ENCODE measurements around the gene CYTH3. TPM values are rescaled to one million over a fixed set of nuclear protein-coding genes. Genes with fewer than 3 reads are reported as not detected.

CYTH3 gene
- total RNA-seq, 1 experiment from 2014 or later: 73.4 TPM

DNA sequence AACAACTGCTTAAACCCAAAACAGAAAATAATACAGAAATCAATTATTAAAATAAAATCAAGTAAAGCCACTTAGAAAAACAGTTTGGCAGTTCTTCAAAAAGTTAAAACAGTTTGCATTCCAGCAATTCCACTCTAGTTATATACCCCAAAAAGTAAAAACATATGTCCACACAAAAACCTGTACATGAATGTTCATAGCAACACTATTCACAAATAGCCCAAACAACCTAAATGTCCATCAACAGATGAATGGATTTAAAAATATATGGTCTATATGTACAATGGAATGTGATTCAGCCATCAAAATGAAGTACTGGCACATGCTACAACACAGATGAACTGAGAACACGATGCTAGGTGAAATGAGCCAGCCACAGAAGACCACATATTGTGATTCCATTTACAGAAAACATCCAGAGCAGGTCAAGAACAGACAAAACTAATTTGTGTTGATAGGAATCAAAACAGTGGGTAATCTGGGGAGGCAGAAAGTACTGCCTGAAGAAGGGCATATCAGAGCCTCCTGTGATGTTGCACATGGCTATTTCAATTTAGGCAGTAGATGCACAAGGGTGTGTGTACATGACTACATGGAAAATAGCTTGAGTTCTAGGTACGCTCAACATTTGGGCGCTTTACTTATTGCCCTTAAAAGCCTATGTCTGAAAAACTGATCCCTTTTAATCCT lies 66.3 kb downstream of the CYTH3 start:
- BruUV-seq (replicated peaks): no TSS peak
- intact Hi-C loops (cut with micrococcal nuclease; ENCODE audit: unreplicated experiment): loop anchor here (5.0 kb wide), 1 partner anchor 61 kb away; no protein-coding TSS in a partner anchor
- peaks cover 27% of the 10 kb centered on the region for H3K4me1 Mint-ChIP-seq (ENCODE audit: low read depth, unreplicated experiment)

DNA sequence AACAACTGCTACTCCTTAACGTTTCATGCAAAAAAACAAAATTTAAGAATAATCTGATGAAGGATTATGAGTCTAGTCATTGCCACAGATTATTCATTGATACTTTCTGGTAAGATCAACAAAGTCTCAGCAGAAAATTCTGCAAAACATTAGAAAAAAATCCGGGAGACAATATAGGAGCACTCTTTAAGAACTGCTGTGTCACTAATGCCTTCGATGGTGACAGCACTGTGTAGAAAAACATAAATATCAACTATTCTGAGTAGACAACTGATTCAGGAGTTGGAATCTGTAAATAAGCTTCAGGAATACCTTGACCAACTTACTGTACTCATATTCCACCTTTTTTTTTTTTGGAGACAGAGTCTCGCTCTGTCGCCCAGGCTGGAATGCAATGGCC lies 69.0 kb downstream of the CYTH3 start:
- no peak overlapping the region for H3K4me3 Mint-ChIP-seq (ENCODE audit: low read depth, unreplicated experiment)
- H3K27me3 Mint-ChIP-seq (ENCODE audit: unreplicated experiment): no peaks in the 10 kb centered on the region
- no peak overlapping the region for H3K27ac Mint-ChIP-seq (ENCODE audit: unreplicated experiment)
- H3K4me1 Mint-ChIP-seq (ENCODE audit: low read depth, unreplicated experiment): peaks cover 27% of the 10 kb centered on the region
- H3K36me3 Mint-ChIP-seq (ENCODE audit: insufficient read depth, unreplicated experiment): no peaks in the 10 kb centered on the region
- no peaks in the 10 kb centered on the region for H3K9me3 Mint-ChIP-seq (ENCODE audit: low read depth, unreplicated experiment)
- DNase-seq: no peak
- no TSS peak for BruUV-seq (replicated peaks)
- intact Hi-C loops (cut with micrococcal nuclease; ENCODE audit: unreplicated experiment): no loop called here
- CTCF ChIA-PET: interaction anchor here (0.6 kb wide), 2 partner anchors 94 to 595 kb away, joined by 3 read pairs; no protein-coding TSS in a partner anchor
- TF ChIP-seq, protein P1, sequence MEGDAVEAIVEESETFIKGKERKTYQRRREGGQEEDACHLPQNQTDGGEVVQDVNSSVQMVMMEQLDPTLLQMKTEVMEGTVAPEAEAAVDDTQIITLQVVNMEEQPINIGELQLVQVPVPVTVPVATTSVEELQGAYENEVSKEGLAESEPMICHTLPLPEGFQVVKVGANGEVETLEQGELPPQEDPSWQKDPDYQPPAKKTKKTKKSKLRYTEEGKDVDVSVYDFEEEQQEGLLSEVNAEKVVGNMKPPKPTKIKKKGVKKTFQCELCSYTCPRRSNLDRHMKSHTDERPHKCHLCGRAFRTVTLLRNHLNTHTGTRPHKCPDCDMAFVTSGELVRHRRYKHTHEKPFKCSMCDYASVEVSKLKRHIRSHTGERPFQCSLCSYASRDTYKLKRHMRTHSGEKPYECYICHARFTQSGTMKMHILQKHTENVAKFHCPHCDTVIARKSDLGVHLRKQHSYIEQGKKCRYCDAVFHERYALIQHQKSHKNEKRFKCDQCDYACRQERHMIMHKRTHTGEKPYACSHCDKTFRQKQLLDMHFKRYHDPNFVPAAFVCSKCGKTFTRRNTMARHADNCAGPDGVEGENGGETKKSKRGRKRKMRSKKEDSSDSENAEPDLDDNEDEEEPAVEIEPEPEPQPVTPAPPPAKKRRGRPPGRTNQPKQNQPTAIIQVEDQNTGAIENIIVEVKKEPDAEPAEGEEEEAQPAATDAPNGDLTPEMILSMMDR (IDR thresholded peaks at IDR 0.05; ENCODE audit: unreplicated experiment): no peak

More for the DNA sequence above, 66.3 kb downstream of the CYTH3 start:
- CTCF ChIA-PET: no interaction called here
- H3K4me3 Mint-ChIP-seq (ENCODE audit: low read depth, unreplicated experiment): no peak overlapping the region
- no peaks in the 10 kb centered on the region for H3K9me3 Mint-ChIP-seq (ENCODE audit: low read depth, unreplicated experiment)
- TF ChIP-seq, protein P1 (IDR thresholded peaks at IDR 0.05; ENCODE audit: unreplicated experiment): no peak
- no peak for DNase-seq
- H3K36me3 Mint-ChIP-seq (ENCODE audit: insufficient read depth, unreplicated experiment): no peaks in the 10 kb centered on the region
- H3K27me3 Mint-ChIP-seq (ENCODE audit: unreplicated experiment): no peaks in the 10 kb centered on the region
- H3K27ac Mint-ChIP-seq (ENCODE audit: unreplicated experiment): no peak overlapping the region

DNA sequence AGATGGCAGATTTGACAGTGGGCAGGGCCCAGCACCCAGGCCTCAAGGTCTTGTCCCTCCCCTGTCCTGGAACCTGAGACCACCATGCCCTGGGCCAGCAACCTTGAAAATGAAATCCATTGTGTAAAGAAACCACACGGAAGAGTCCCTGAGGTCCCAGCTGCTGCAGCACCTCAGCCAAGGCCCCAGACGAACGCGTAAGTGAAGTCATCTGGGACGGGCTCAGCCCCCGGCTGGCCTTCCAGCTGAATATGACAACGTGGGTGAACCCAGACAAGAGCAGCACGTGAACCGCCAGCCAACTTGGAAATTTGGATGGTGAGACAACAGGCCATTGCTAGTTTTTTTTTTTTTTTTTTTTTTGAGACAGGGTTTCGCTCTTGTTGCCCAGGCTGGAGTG lies 70.3 kb downstream of the CYTH3 start:
- no peak overlapping the region for H3K4me3 Mint-ChIP-seq (ENCODE audit: low read depth, unreplicated experiment)
- H3K36me3 Mint-ChIP-seq (ENCODE audit: insufficient read depth, unreplicated experiment): no peaks in the 10 kb centered on the region
- no peaks in the 10 kb centered on the region for H3K27me3 Mint-ChIP-seq (ENCODE audit: unreplicated experiment)
- peak overlapping the region; percentile 27 for H3K27ac Mint-ChIP-seq (ENCODE audit: unreplicated experiment)
- TF ChIP-seq, protein P1 (IDR thresholded peaks at IDR 0.05; ENCODE audit: unreplicated experiment): no peak
- no TSS peak for BruUV-seq (replicated peaks)
- CTCF ChIA-PET: no interaction called here
- no peaks in the 10 kb centered on the region for H3K9me3 Mint-ChIP-seq (ENCODE audit: low read depth, unreplicated experiment)
- intact Hi-C loops (cut with micrococcal nuclease; ENCODE audit: unreplicated experiment): no loop called here
- no peak for DNase-seq
- peaks cover 24% of the 10 kb centered on the region for H3K4me1 Mint-ChIP-seq (ENCODE audit: low read depth, unreplicated experiment)

DNA sequence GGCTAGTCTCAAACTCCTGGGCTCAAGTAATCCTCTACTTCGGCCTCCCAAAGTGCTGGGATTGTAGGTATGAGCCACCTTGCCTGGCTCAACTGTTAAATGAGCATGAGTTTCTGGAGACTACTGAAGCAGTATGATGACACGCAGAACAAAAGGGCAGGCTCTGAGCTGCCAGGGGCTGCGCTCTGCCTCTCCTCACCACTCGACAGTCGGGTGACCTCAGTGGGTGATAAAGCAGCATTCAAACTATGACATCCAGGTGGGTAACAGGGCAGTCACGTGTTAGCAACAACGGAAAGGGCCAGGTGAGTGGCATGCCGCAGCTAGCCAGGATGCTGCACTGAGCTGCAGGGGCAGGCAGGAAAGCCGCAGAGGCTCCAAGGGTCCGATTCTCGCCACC lies 71.5 kb downstream of the CYTH3 start:
- DNase-seq: no peak
- intact Hi-C loops (cut with micrococcal nuclease; ENCODE audit: unreplicated experiment): loop anchor here (2.0 kb wide), 1 partner anchor 20 kb away; no protein-coding TSS in a partner anchor
- Mint-ChIP-seq H3K9me3 (ENCODE audit: low read depth, unreplicated experiment) (no peaks in the 10 kb centered on the region), H3K4me3 (ENCODE audit: low read depth, unreplicated experiment) (no peak overlapping the region), H3K36me3 (ENCODE audit: insufficient read depth, unreplicated experiment) (no peaks in the 10 kb centered on the region), H3K27me3 (ENCODE audit: unreplicated experiment) (no peaks in the 10 kb centered on the region), H3K4me1 (ENCODE audit: low read depth, unreplicated experiment) (peaks cover 13% of the 10 kb centered on the region), H3K27ac (ENCODE audit: unreplicated experiment) (no peak overlapping the region)
- no TSS peak for BruUV-seq (replicated peaks)
- TF ChIP-seq, protein P1 (IDR thresholded peaks at IDR 0.05; ENCODE audit: unreplicated experiment): no peak
- CTCF ChIA-PET: no interaction called here
